Measurements from ENCODE around the gene MYOM1.
"Not testable (repeated sequence)": the region's sequence is repeated elsewhere in the genome, so short reads cannot be mapped to it uniquely, and the experiment has no call there.

The MYOM1 gene

DNA sequence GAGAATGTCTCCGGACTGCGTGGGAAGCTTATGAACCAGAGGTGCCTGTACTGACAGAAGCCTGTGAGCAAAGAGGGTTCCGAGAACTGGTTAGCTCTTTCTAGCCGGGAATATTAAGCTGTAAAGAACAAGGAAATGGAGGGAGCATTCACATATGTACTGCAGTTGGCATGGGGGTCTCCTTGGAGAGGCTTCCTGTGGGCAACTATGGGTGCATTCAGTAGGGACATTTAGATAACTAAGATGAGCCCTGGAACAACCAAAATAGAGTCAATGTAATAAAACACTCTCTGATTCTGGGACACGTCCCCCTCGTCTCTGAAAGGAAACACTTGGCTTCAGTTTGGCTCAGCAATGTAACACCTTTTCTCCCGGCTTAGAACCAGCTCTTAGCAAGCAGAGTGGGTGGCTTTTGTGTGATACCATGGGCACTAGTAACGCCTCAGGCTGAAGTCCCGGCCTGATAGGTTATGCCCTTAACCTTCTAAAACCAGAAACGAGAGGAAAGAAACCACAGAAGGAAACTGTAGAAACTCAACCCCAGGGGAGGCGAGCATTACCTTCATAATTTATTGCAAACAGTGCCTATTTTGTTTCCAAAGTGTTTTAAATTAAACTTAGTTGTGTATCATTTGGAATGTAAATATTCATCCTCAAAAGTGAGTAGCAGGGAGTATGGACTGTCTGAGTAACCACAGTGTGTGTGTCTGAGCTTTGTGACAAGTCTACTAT, 158.0 kb downstream of the MYOM1 start:
- no peak for DNase-seq (ENCODE audit: low spot score)
- FAIRE-seq, result no peak

- DNase-seq (ENCODE audit: low spot score) (no peak), FAIRE-seq (no peak)
Observed at GRCh38 chr18:3060667-3061580, 158.8 kb downstream of the MYOM1 start.

DNA sequence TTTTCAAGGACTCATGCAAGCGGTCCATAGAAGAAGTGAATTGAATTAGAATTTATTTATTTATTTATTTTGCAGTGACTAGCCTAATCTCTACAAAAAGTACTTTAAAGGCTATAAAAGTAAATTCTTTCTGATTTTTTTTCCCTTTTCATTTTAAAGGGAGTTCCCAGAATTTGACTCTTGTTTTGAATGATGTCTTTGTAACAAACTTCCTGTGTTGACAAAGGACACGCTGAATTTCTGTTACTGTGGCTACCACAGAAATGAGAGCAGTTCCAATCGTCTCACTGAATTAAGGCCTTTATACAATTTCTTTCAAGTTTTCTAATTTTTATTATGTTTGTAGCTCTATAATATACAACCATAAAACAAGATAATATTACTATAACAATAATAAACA, 160.5 kb downstream of the MYOM1 start:
- FAIRE-seq (no peak), DNase-seq (ENCODE audit: low spot score) (no peak)

DNA sequence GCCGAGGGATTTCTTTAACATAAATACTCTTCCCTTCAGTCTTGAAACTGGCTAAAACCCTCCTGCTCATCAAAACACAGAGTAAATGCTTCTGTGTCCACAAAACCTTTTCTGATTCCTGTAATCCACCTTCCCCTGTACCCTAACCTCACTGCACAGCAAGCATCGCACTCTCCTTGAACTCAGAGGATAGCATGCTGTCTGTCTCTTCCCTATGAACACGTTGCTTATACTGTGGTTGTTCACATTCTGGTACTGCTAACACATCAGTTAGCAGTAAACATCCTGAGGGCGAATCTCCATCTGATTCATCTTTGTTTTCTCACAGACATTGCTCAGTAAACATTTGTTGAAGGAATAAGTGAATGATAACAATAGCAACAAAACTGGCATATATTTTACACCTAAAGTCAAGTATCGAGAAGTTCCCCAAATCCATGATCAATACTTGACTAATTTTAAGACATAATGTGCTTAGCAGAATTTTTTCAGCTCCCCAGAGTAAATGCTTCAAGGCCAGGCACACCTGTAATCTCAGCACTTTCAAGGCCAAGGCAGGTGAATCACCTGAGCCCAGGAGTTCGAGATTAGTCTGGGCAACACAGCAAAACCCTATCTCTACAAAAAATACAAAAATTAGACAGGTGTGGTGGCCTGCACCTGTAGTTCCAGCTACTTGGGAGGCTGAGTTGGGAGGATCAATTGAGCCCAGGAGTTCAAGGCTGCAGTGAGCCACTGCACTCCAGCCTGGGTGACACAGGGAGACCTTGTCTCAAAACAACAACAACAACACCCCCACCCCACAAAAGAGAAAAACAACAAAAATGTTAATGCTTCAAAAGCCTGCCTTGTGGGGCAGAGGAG, 161.2 kb downstream of the MYOM1 start:
- FAIRE-seq, result no peak

DNA sequence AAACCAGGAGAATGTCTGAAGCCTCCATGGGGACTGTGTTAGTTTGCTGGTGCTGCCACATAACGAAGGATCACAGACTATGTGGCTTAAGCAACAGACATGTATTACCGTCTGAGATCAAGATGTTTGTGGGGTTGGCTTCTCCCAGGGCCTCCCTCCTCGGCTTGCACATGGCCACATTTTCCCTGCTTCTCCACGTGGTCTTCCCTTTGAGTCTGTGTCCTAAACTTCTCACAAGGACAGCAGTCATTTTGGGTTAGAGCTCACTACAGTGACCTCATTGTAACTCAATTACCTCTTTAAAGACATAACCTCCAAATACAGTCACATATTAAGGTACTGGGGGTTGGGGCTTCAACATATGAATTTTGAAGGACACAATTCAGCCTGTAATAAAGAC, 162.2 kb downstream of the MYOM1 start:
- no peak for DNase-seq (ENCODE audit: low spot score)
- FAIRE-seq, result peak; percentile 9

More for the DNA sequence above, 161.2 kb downstream of the MYOM1 start:
- DNase-seq (ENCODE audit: low spot score), result no peak

GRCh38 chr18:3056311-3056710, 163.5 kb downstream of the MYOM1 start:
- FAIRE-seq (no peak), DNase-seq (ENCODE audit: low spot score) (no peak)

- DNase-seq (ENCODE audit: low spot score) (peak; percentile 53), FAIRE-seq (no peak)
Observed at GRCh38 chr18:3055816-3056215, 164.0 kb downstream of the MYOM1 start.

DNA sequence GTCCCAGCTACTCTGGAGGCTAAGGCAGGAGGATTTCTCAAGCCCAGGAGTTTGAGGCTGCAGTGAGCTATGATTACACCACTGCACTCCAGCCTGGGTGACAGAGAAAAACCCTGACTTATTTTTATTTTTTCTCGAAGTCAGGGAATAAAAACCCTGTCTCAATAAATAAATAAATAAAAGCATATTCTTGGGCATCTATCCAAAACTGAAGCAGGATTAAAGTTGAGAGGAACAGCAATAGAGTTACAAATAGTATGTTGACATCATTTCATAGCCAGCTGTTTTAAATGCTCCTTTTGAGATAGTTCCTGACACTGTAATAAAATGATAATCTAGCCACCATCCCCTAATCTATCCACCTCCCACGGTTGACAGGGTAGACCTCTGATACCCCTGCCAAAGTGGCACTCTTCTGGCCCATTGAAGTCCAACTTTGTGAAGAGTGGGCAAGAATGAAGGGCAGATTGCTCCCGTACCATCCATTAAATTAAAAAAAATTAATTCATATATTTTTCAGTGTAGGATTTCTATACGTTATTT, 164.5 kb downstream of the MYOM1 start:
- FAIRE-seq (no peak), DNase-seq (ENCODE audit: low spot score) (no peak)

DNA sequence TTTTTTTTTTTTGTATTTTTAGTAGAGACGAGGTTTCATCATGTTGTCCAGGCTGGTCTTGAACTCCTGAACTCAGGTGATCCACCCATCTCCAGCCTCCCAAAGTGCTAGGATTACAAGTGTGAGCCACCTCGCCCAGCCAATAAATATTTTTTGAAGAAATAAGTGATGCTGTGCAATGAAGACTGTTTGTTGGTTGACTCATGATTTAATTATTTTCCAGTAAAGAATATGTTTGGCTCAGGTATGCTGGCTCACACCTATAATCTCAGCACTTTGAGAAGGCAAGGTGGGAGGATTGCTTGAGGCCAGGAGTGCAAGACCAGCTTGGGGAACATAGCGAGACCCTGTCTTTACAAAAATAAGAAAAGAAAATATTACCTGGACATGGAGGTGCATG, 165.0 kb downstream of the MYOM1 start:
- FAIRE-seq, result peak; percentile 77
- DNase-seq (ENCODE audit: low spot score), result no peak

GRCh38 chr18:3054214-3054613, 165.6 kb downstream of the MYOM1 start:
- peak; percentile 46 for FAIRE-seq
- DNase-seq (ENCODE audit: low spot score), result no peak

- FAIRE-seq, result no peak
- no peak for DNase-seq (ENCODE audit: low spot score)
Observed at GRCh38 chr18:3053081-3053480, 166.7 kb downstream of the MYOM1 start.

GRCh38 chr18:3052411-3052758, 167.4 kb downstream of the MYOM1 start:
- peak; percentile 75 for FAIRE-seq

DNA sequence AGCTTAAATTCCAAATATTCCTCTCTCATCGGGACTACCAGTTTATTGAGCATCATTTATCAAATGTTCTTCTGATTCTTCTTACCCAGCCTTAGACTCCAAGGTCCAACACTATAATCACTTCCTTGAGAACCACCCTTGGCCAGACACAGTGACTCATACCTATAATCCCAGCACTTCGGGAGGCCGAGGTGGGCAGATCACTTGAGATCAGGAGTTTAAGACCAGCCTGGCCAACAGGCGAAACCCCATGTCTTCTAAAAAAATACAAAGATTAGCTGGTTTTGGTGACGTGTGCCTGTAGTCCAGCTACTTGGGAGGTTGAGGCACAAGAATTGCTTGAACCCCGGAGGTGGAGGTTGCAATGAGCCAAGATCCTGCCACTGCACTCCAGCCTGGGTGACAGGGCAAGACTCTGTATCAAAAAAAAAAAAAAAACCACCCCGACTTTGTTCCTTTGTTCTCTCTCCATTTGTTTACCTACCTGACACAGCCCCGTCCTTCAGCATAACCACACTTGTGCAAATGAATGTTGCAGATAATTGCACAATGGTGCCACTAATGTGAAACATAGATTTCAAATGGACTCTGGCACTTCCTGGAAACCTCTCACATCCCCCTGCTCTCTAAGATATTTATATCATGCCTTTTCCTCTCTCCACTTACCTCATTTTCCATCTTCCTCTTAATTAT, 167.9 kb downstream of the MYOM1 start:
- FAIRE-seq (peak; percentile 23), DNase-seq (ENCODE audit: low spot score) (no peak)

More at GRCh38 chr18:3052411-3052758, 167.4 kb downstream of the MYOM1 start:
- DNase-seq (ENCODE audit: low spot score), result no peak

GRCh38 chr18:3049897-3050454, 169.8 kb downstream of the MYOM1 start:
- not testable (repeated sequence) for FAIRE-seq; DNase-seq (ENCODE audit: low spot score)

DNA sequence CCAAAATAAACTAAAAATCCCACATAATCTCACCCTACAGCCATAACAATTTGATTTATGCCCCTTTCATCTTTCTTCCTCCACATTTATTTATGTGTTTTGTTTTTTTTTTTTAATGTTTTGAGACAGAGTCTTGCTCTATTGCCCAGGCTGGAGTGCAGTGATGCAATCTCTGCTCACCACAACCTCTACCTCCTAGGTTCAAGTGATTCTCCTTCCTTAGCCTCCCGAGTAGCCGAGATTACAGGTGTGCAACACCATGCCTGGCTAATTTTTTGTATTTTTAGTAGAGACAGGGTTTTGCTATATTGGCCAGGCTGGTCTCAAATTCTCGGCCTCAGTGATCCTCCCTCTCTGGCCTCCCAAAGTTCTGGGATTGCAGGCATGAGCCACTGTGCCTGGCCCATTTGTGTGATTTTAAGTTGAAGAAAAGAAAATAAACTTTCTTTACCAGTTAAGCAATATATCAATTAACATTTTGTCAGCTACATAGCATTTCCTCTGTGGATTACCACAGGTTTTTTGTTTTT, 170.9 kb downstream of the MYOM1 start:
- FAIRE-seq, result no peak
- DNase-seq (ENCODE audit: low spot score), result no peak

GRCh38 chr18:3048121-3048520, 171.6 kb downstream of the MYOM1 start:
- FAIRE-seq, result no peak
- DNase-seq (ENCODE audit: low spot score), result no peak

- FAIRE-seq (peak; percentile 48), DNase-seq (ENCODE audit: low spot score) (no peak)
Observed at GRCh38 chr18:3046216-3046808, 173.5 kb downstream of the MYOM1 start.

DNA sequence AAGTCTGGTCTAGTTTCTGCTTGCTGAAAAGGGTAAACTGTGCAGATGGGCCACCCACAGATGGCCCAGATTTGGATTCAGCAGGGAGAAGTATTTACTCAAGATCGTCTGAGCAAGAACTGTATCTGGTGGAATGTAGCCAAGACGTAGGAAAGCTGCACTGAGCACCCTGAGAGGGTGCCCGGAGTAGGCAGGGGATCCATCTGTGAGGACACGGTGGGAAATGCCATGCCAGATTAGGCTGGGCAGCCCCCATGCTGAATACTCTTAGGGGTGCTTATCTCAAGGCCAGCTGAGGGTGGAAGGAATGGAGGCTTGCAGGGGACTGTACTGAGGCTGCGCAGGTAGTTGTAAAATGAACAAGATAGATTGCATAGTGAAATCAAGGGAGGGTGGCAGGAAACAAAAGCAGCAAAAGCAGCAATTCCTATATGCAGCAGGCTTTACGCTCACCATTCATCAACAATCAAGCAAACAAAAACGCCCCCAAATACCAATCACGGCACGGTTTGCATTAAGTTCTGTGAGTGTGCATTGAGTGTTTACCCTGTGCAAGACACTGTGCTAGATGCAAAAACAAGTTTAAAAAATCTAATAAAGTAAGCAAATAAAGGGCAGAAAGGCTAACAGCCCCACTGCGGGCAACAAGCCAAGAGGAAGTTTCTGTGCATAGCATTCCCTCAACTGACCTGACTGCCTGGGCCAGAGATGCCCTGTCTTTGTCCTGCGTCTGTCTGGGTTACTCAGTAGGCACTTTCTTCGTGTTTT, 174.7 kb downstream of the MYOM1 start:
- DNase-seq (ENCODE audit: low spot score), result no peak
- peak; percentile 37 for FAIRE-seq

DNA sequence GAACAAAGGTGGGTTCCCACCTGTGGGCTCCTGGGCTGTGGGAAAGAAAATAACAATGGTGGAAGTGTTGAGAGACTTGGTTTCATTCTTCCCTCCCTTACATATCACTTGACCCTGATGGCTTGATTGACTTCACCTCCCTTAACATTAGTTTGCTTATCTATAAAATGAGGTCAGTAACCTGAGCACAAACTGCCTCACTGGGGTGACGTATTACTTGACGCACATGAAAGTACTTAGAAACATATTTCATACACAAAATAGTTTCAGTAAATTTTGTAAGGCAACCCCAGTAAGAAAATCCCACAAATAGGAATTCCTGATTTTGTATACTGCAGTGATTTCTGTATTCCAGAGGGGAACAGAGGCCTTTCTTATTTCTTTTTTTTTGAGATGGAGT, 177.4 kb downstream of the MYOM1 start:
- no peak for FAIRE-seq

More for the DNA sequence above, 177.4 kb downstream of the MYOM1 start:
- DNase-seq (ENCODE audit: low spot score), result no peak

Data from urothelium cell line (cell line).